Measurements from ENCODE around the gene CCDC68. TPM values are rescaled to one million over a fixed set of nuclear protein-coding genes. Genes with fewer than 3 reads are reported as not detected.

CCDC68 gene
- total RNA-seq, 1 donor from 2014 or later: not detected

- no peak for DNase-seq (ENCODE audit: low spot score)
- H3K4me1 Mint-ChIP-seq (ENCODE audit: low read depth): no peaks in the 10 kb centered on the region
Measured at GRCh38 chr18:54906331-54907185, 52.7 kb downstream of the CCDC68 start.

DNA sequence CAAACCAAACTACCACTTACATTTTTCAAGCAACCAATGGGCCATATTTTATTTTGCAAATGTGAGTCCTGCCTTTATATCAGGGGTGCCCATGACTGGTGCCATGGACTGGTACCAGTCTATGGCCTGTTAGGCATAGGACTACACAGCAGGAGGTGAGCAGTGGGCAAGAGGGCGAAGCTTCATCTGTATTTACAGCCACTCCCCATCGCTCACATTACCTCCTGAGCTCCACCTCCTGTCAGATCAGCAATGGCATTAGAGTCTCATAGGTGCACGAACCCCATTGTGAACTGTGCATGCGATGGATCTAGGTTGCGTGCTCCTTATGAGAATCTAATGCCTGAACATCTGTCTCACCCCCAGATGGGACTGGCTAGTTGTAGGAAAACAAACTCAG is 53.6 kb downstream of the CCDC68 start:
- Mint-ChIP-seq H3K4me1 (ENCODE audit: low read depth) (no peaks in the 10 kb centered on the region), H3K36me3 (ENCODE audit: low read depth) (no peaks in the 10 kb centered on the region), H3K9me3 (no peaks in the 10 kb centered on the region), H3K4me3 (no peak overlapping the region), H3K27me3 (ENCODE audit: insufficient read depth) (peaks cover 3% of the 10 kb centered on the region), H3K27ac (no peak overlapping the region)
- no peak for DNase-seq (ENCODE audit: low spot score)
- intact Hi-C loops (cut with micrococcal nuclease): no loop called here

More at GRCh38 chr18:54906331-54907185, 52.7 kb downstream of the CCDC68 start:
- no peaks in the 10 kb centered on the region for H3K9me3 Mint-ChIP-seq
- no peak overlapping the region for H3K27ac Mint-ChIP-seq
- intact Hi-C loops (cut with micrococcal nuclease): no loop called here
- no peaks in the 10 kb centered on the region for H3K36me3 Mint-ChIP-seq (ENCODE audit: low read depth)
- H3K4me3 Mint-ChIP-seq: no peak overlapping the region
- H3K27me3 Mint-ChIP-seq (ENCODE audit: insufficient read depth): peaks cover 2% of the 10 kb centered on the region

- H3K27ac Mint-ChIP-seq: no peak overlapping the region
- H3K27me3 Mint-ChIP-seq (ENCODE audit: insufficient read depth): peaks cover 10% of the 10 kb centered on the region
- H3K36me3 Mint-ChIP-seq (ENCODE audit: low read depth): no peaks in the 10 kb centered on the region
- DNase-seq (ENCODE audit: low spot score): no peak
- H3K9me3 Mint-ChIP-seq: no peaks in the 10 kb centered on the region
- H3K4me1 Mint-ChIP-seq (ENCODE audit: low read depth): no peaks in the 10 kb centered on the region
- H3K4me3 Mint-ChIP-seq: no peak overlapping the region
- intact Hi-C loops (cut with micrococcal nuclease): no loop called here
Measured at GRCh38 chr18:54904581-54904980, 54.7 kb downstream of the CCDC68 start.

DNA sequence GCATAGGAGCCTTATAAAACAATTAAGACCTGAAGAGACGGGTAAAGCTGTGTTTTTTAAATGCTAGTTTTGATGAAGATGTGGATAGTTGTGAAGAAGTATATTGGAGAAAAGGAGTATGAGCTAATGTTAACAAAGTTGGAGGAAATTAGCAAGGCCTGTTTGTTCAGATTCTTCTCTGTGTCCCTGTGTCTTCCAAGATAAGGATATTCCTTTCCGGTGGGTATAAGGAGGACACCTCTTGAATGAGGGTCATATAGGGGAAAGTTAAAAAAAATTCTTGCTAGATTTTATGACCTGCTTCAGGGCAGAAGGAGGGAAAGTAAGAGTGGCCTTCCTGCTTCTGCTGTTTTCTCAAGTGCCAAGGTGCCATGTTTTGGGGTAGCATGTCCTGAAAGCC is 59.0 kb downstream of the CCDC68 start:
- H3K9me3 Mint-ChIP-seq: no peaks in the 10 kb centered on the region
- peaks cover 10% of the 10 kb centered on the region for H3K27me3 Mint-ChIP-seq (ENCODE audit: insufficient read depth)
- no peak overlapping the region for H3K4me3 Mint-ChIP-seq
- H3K36me3 Mint-ChIP-seq (ENCODE audit: low read depth): no peaks in the 10 kb centered on the region
- intact Hi-C loops (cut with micrococcal nuclease): no loop called here
- H3K27ac Mint-ChIP-seq: no peak overlapping the region
- H3K4me1 Mint-ChIP-seq (ENCODE audit: low read depth): no peaks in the 10 kb centered on the region
- DNase-seq (ENCODE audit: low spot score): no peak

DNA sequence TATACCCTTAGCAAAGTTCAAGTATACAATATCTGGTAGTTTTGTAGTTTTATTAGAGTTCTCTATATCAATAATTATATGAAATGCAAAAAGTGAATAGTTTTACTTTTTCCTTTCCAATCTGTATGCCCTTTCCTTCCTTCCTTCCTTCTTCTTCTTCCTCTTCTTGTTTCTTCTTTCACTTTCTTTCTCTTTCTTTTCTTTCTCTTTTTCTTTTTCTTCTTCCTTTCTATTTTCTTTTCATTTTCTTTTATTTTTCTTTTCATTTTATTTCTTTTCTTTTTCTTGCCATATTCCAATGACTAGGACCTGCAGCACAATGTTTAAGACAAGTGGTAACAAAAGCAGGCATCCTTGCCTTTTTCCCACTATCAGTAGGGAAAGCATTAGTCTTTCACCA is 59.8 kb downstream of the CCDC68 start:
- Mint-ChIP-seq H3K27me3 (ENCODE audit: insufficient read depth) (peaks cover 10% of the 10 kb centered on the region), H3K27ac (no peak overlapping the region), H3K9me3 (no peaks in the 10 kb centered on the region), H3K36me3 (ENCODE audit: low read depth) (no peaks in the 10 kb centered on the region), H3K4me3 (no peak overlapping the region), H3K4me1 (ENCODE audit: low read depth) (no peaks in the 10 kb centered on the region)
- intact Hi-C loops (cut with micrococcal nuclease): no loop called here
- DNase-seq (ENCODE audit: low spot score): no peak

DNA sequence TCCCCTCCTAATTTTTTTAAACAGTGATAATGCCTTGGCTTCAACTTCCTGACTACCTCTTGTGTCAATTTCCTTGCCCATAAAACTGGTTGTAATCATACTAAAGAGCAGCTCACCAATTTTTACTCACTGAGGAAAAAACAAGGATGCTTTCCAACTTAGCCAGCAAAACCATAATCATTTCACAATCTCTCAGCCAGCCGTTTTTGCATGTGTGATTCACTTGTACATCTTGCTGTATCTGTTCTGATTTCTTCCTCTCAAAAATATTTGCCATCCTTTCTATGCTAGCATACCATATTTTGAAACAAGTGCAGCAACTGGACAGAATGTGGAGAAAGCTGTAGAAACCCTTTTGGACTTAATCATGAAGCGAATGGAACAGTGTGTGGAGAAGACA is 70.3 kb downstream of the CCDC68 start:
- intact Hi-C loops (cut with micrococcal nuclease): no loop called here
- no peaks in the 10 kb centered on the region for H3K36me3 Mint-ChIP-seq (ENCODE audit: low read depth)

DNA sequence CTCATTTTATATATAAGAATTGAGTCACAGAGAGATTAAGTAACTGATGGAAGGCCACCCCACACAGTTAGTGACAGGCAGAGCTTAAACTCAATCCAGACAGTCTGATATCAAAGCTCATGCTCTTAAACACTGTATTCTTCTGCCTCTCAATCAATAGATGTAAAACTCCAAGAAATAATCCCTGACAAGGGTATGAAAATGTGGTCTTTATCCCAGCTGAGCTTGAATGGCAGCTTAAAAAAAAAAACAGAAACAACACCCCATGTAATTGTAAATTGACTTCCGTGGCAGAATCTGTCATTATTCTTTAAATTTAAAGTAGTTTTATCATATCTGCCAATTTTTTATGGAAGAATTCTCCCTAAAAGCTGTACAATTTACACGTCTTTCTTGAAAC is 70.9 kb downstream of the CCDC68 start:
- no peaks in the 10 kb centered on the region for H3K4me1 Mint-ChIP-seq (ENCODE audit: low read depth)
- no peak for DNase-seq (ENCODE audit: low spot score)
- no peaks in the 10 kb centered on the region for H3K9me3 Mint-ChIP-seq
- intact Hi-C loops (cut with micrococcal nuclease): no loop called here
- no peak overlapping the region for H3K27ac Mint-ChIP-seq
- H3K36me3 Mint-ChIP-seq (ENCODE audit: low read depth): no peaks in the 10 kb centered on the region
- H3K27me3 Mint-ChIP-seq (ENCODE audit: insufficient read depth): peaks cover 6% of the 10 kb centered on the region
- H3K4me3 Mint-ChIP-seq: no peak overlapping the region

More for the DNA sequence above, 70.3 kb downstream of the CCDC68 start:
- no peak for DNase-seq (ENCODE audit: low spot score)
- H3K4me1 Mint-ChIP-seq (ENCODE audit: low read depth): no peaks in the 10 kb centered on the region
- no peaks in the 10 kb centered on the region for H3K9me3 Mint-ChIP-seq
- no peak overlapping the region for H3K27ac Mint-ChIP-seq
- no peak overlapping the region for H3K4me3 Mint-ChIP-seq
- H3K27me3 Mint-ChIP-seq (ENCODE audit: insufficient read depth): peaks cover 6% of the 10 kb centered on the region

DNA sequence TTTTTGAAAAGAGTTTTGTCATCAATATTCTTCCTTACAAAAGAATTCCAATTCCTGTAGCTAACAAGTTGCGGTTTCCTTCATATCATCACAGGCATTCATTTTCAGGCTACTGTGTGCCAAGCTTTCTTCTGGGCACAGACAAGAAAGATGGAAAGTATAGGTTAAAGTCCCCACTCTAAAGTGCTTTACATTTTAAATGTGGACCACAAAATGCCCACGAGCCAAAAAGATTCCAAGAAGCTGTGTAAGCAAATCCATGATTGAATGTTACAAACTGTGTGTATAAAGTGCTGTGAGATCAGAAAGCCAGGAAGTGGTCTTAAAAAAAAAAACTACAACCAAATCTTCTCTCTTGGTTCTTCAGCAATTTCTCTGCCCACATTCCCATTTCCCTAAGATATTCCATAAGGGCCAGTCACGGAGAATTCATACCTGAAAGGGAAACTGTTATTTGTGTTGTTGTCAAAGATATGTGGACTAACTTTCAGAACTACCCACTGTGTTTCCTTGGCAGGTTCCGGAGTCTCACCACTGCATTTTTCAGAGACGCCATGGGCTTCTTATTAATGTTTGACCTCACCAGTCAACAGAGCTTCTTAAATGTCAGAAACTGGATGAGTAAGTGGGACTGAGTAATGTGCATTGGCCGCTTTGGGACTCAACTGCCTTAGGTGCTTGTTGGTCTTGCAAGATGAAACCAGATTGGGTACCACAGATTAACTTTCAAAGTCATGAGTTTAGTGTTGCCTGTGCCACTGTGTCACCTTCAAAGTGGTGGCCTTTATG is 75.3 kb downstream of the CCDC68 start:
- Mint-ChIP-seq H3K4me1 (ENCODE audit: low read depth) (no peaks in the 10 kb centered on the region), H3K27me3 (ENCODE audit: insufficient read depth) (no peaks in the 10 kb centered on the region), H3K27ac (no peak overlapping the region), H3K9me3 (no peaks in the 10 kb centered on the region), H3K4me3 (no peak overlapping the region), H3K36me3 (ENCODE audit: low read depth) (no peaks in the 10 kb centered on the region)
- no peak for DNase-seq (ENCODE audit: low spot score)
- intact Hi-C loops (cut with micrococcal nuclease): no loop called here

DNA sequence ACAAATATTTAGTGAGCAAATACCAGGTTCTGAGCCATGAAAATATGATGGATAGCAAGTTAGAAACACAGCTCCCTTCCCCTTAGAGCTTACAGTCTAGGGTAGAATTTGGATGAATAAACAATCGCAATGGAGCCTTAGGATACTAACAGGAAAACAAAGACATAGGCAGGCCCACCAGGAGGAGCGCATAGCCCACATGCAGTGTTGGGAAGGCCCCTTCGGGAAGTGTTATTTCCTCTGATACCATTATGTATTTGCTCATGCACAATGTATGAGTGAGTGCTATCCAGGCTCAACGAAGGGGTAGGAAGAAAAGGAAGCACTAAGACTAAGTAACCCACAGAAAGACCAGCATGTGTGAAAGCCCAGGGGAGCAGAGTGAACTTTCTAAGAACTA is 76.9 kb downstream of the CCDC68 start:
- DNase-seq (ENCODE audit: low spot score): no peak
- Mint-ChIP-seq H3K4me3 (no peak overlapping the region), H3K4me1 (ENCODE audit: low read depth) (no peaks in the 10 kb centered on the region), H3K36me3 (ENCODE audit: low read depth) (no peaks in the 10 kb centered on the region), H3K27ac (no peak overlapping the region), H3K9me3 (no peaks in the 10 kb centered on the region), H3K27me3 (ENCODE audit: insufficient read depth) (peaks cover 2% of the 10 kb centered on the region)
- intact Hi-C loops (cut with micrococcal nuclease): no loop called here

DNA sequence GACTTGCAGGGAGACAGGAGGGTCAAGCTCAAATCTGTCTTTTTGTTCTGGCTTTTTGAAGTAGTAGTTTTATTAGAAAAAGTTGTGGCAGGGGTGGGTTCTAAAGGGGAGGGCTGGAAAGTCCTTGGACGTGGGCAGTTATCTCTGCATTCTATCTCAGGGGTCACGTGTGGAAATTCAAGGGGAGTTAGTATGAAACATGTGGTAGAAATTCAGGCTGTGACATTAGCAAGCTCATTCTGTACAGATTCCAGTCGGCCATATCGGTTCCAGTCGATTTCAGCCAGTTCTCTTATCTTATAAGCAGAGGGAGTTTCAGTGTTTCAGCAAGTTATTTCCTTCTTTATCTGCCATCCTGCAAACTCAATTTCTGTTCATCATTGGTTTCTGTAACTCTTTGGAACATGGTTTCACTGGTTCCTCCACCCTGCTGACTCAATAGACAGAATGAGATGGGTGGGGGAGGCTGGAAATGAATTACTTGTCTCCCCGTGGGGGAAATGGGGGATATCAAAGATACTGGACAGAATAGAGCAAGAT is 78.0 kb downstream of the CCDC68 start:
- H3K36me3 Mint-ChIP-seq (ENCODE audit: low read depth): no peaks in the 10 kb centered on the region
- DNase-seq (ENCODE audit: low spot score): no peak
- H3K4me1 Mint-ChIP-seq (ENCODE audit: low read depth): no peaks in the 10 kb centered on the region
- H3K4me3 Mint-ChIP-seq: no peak overlapping the region
- intact Hi-C loops (cut with micrococcal nuclease): no loop called here
- peaks cover 2% of the 10 kb centered on the region for H3K27me3 Mint-ChIP-seq (ENCODE audit: insufficient read depth)
- H3K9me3 Mint-ChIP-seq: no peaks in the 10 kb centered on the region
- H3K27ac Mint-ChIP-seq: no peak overlapping the region

DNA sequence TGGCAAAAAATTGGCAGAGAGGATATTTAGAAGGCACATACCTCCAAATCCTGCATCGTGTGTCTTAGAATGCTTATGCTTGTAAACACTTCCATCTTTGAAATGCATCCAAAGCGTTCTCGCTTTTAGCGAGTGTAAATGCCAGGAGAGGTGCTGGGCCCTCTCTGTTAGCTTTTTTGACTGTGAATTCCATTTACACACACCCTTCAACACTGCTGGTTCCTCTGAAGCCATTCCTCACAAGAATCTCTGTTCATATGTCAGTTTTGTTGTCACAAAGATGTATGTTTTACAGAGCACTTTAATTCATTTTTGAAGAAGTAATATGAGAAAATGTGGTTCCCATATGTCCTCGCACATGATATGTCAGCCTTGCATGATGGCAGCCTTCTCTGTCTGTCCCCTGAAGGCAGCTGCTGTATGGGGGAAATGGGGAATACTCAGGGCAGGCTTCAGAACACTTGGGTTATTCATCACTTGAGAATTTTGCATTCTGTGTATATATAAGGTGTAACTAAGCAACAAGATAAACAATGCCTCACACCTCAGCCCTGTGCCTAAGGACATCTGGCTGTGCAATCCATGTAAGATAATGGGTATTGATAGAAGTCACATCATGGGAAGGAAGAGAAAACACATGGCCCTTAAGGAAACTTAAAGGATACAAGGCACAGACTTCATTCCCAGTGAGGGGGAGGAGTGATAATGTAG is 78.7 kb downstream of the CCDC68 start:
- H3K4me1 Mint-ChIP-seq (ENCODE audit: low read depth): no peaks in the 10 kb centered on the region
- DNase-seq (ENCODE audit: low spot score): no peak
- H3K4me3 Mint-ChIP-seq: no peak overlapping the region
- no peaks in the 10 kb centered on the region for H3K36me3 Mint-ChIP-seq (ENCODE audit: low read depth)
- no peak overlapping the region for H3K27ac Mint-ChIP-seq
- H3K27me3 Mint-ChIP-seq (ENCODE audit: insufficient read depth): peaks cover 2% of the 10 kb centered on the region
- H3K9me3 Mint-ChIP-seq: no peaks in the 10 kb centered on the region
- intact Hi-C loops (cut with micrococcal nuclease): no loop called here

GRCh38 chr18:54879691-54880090 is 79.6 kb downstream of the CCDC68 start:
- no peak for DNase-seq (ENCODE audit: low spot score)
- Mint-ChIP-seq H3K27me3 (ENCODE audit: insufficient read depth) (peaks cover 2% of the 10 kb centered on the region), H3K4me1 (ENCODE audit: low read depth) (no peaks in the 10 kb centered on the region), H3K36me3 (ENCODE audit: low read depth) (no peaks in the 10 kb centered on the region), H3K27ac (no peak overlapping the region), H3K4me3 (no peak overlapping the region), H3K9me3 (no peaks in the 10 kb centered on the region)
- intact Hi-C loops (cut with micrococcal nuclease): no loop called here
